ENCODE data around the gene XYLB.

- TF ChIP-seq POLR2A (IDR thresholded peaks at IDR 0.05) (no peak), EP300 (IDR thresholded peaks at IDR 0.05) (no peak)
- TF ChIP-seq, protein P1, sequence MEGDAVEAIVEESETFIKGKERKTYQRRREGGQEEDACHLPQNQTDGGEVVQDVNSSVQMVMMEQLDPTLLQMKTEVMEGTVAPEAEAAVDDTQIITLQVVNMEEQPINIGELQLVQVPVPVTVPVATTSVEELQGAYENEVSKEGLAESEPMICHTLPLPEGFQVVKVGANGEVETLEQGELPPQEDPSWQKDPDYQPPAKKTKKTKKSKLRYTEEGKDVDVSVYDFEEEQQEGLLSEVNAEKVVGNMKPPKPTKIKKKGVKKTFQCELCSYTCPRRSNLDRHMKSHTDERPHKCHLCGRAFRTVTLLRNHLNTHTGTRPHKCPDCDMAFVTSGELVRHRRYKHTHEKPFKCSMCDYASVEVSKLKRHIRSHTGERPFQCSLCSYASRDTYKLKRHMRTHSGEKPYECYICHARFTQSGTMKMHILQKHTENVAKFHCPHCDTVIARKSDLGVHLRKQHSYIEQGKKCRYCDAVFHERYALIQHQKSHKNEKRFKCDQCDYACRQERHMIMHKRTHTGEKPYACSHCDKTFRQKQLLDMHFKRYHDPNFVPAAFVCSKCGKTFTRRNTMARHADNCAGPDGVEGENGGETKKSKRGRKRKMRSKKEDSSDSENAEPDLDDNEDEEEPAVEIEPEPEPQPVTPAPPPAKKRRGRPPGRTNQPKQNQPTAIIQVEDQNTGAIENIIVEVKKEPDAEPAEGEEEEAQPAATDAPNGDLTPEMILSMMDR (IDR thresholded peaks at IDR 0.05) = no peak
Measured at GRCh38 chr3:38375488-38376097, 29.0 kb downstream of the XYLB start.
